Activated T-cell treated with anti-CD3 and anti-CD28 coated beads for 24 hours (primary cell): Measurements from ENCODE around the gene TAS2R41.

ENCODE experiments used
- DNase-seq: peaks from one replicate; pipeline ENCODE4 v3.0.0-alpha.2; 2020; ENCODE audit warnings: low read depth

Gene TAS2R41

GRCh38 chr7:143477501-143478150 lies at the start of gene TAS2R41:
TSS of gene TAS2R41 (plus strand) at chr7:143477873. CDS start at chr7:143477873, 0 bp downstream.
- DNase-seq: no peak

- DNase-seq: no peak
Measured at GRCh38 chr7:143429770-143430698, 47.6 kb upstream of the TAS2R41 start.

GRCh38 chr7:143431109-143431508 lies 46.6 kb upstream of the TAS2R41 start:
- DNase-seq: no peak

- no peak for DNase-seq
Measured at GRCh38 chr7:143433759-143434158, 43.9 kb upstream of the TAS2R41 start.

GRCh38 chr7:143434660-143435059 lies 43.0 kb upstream of the TAS2R41 start:
- DNase-seq: no peak

- DNase-seq: no peak
Measured at GRCh38 chr7:143435266-143435665, 42.4 kb upstream of the TAS2R41 start.

GRCh38 chr7:143436325-143436946 lies 41.2 kb upstream of the TAS2R41 start:
- DNase-seq: no peak

- no peak for DNase-seq
Measured at GRCh38 chr7:143437578-143437977, 40.1 kb upstream of the TAS2R41 start.

GRCh38 chr7:143439866-143440265 lies 37.8 kb upstream of the TAS2R41 start:
- no peak for DNase-seq

- no peak for DNase-seq
Measured at GRCh38 chr7:143443153-143443552, 34.5 kb upstream of the TAS2R41 start, which contains the start of gene TAS2R60. TSS of gene TAS2R60 (plus strand) at chr7:143443453. CDS start at chr7:143443453, 0 bp downstream.

GRCh38 chr7:143444063-143444782 lies 33.5 kb upstream of the TAS2R41 start:
- no peak for DNase-seq

- DNase-seq: no peak
Measured at GRCh38 chr7:143444785-143445184, 32.9 kb upstream of the TAS2R41 start.

GRCh38 chr7:143447466-143447865 lies 30.2 kb upstream of the TAS2R41 start:
- no peak for DNase-seq

- DNase-seq: no peak
Measured at GRCh38 chr7:143448429-143448828, 29.2 kb upstream of the TAS2R41 start.

GRCh38 chr7:143449793-143450192 lies 27.9 kb upstream of the TAS2R41 start:
- no peak for DNase-seq

GRCh38 chr7:143451122-143451521 lies 26.6 kb upstream of the TAS2R41 start:
- no peak for DNase-seq

GRCh38 chr7:143451746-143452145 lies 25.9 kb upstream of the TAS2R41 start:
- no peak for DNase-seq

GRCh38 chr7:143452495-143452894 lies 25.2 kb upstream of the TAS2R41 start:
- DNase-seq: no peak

- no peak for DNase-seq
Measured at GRCh38 chr7:143454091-143454680, 23.5 kb upstream of the TAS2R41 start.

GRCh38 chr7:143455491-143455890 lies 22.2 kb upstream of the TAS2R41 start:
- DNase-seq: no peak

GRCh38 chr7:143455942-143456341 lies 21.7 kb upstream of the TAS2R41 start:
- DNase-seq: no peak
